ENCODE data around the gene LZTR1.
"Not testable (repeated sequence)": the region's sequence is repeated elsewhere in the genome, so short reads cannot be mapped to it uniquely, and the experiment has no call there.

LZTR1 gene

GRCh38 chr22:21009208-21009607 lies 27.1 kb downstream of the LZTR1 start:
- not testable (repeated sequence) for H3K27ac ChIP-seq (ENCODE audit: low read depth, low read length); H3K27me3 ChIP-seq (ENCODE audit: control insufficient read depth in 1 of 2, insufficient read depth in 2 of 2, low read length in 2 of 2); H3K36me3 ChIP-seq (ENCODE audit: control insufficient read depth in 1 of 2, insufficient read depth in 2 of 2, low read length in 2 of 2); H3K4me1 ChIP-seq (ENCODE audit: control insufficient read depth in 1 of 2, insufficient read depth in 2 of 2, low read length in 2 of 2); H3K9me3 ChIP-seq (ENCODE audit: control insufficient read depth in 1 of 2, low read length in 2 of 2); H3K4me3 ChIP-seq (ENCODE audit: low read depth in 1 of 2, low read length in 2 of 2); H3K9ac ChIP-seq (ENCODE audit: low read depth in 1 of 2, low read length in 2 of 2)

DNA sequence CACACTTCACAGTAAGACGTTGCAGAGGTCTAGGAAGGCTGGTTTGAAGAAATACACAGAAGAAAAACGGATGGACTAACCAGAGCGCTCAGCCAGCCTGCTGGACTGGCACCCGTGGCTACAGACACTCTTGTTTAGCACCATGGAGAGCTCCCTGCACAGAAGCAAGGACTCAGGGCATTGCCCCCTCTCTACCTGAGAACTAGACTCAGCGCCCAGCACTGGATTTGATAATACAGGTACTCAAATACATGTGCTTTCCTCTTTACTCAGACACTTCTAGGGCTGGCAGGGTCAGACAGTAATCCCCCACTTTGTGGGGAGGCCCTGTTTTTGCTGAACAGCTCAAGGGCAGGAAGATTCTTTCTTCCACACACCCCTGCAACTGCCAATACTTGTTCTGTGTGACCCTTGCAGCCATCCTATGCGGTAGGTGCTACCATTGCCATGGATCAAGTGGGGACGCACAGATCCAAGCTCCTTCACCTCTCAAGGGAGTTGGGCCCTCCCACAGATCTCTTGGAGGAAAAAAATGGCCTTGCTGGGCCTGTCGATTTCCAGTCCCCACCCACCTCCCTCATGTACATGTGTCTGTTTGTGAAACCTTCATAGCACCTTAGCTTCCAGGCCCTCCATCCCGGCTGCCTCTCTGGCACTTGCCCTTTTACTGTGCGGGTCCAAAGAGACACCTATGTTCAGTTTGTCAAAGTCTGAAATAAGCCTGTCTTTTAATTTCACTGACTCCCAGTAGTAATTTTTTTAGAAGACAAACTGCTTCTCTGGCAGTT lies 27.7 kb downstream of the LZTR1 start:
- H3K4me3 ChIP-seq (ENCODE audit: low read depth in 1 of 2, low read length in 2 of 2): no peak overlapping the region
- no peak overlapping the region for H3K9ac ChIP-seq (ENCODE audit: low read depth in 1 of 2, low read length in 2 of 2)
- no peaks in the 10 kb centered on the region for H3K9me3 ChIP-seq (ENCODE audit: control insufficient read depth in 1 of 2, low read length in 2 of 2)
- no peaks in the 10 kb centered on the region for H3K27me3 ChIP-seq (ENCODE audit: control insufficient read depth in 1 of 2, insufficient read depth in 2 of 2, low read length in 2 of 2)
- H3K4me1 ChIP-seq (ENCODE audit: control insufficient read depth in 1 of 2, insufficient read depth in 2 of 2, low read length in 2 of 2): peaks cover 11 to 12% of the 10 kb centered on the region in 2 donors
- H3K27ac ChIP-seq (ENCODE audit: low read depth, low read length): no peak overlapping the region
- H3K36me3 ChIP-seq (ENCODE audit: control insufficient read depth in 1 of 2, insufficient read depth in 2 of 2, low read length in 2 of 2): no peaks in the 10 kb centered on the region

DNA sequence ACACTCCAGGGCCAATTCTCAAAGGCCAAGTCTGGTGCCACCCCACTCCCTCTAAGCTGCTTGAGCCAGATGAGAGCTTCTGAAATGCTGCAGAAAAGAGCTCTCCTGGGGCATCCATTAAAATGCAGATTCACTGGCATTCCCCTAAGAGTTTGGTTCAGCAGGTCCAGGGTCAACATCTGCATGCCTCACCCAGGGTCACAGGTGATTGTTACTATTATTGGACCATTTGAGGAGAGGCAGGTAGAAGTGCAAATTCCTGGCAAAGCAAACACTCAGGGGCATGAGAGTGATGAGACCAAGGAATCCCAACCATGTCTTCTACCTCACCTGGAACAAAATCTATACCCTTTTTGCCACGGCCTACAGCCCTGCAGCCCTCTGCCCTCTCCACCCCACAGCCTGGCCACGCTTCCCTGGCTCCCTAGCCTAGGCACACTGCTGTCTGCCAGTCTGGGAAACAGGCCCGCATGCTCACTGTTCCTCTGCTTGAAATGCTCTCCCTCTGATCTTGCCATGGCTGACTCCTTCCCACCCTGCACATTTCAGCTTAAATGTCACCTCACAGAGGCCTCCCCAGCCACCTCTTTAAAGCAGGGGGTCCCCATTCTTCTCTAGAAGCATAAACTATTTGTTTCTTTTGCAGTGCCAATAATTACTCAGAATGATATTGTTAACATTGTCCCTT lies 28.5 kb downstream of the LZTR1 start:
- H3K36me3 ChIP-seq (ENCODE audit: control insufficient read depth in 1 of 2, insufficient read depth in 2 of 2, low read length in 2 of 2): no peaks in the 10 kb centered on the region
- no peaks in the 10 kb centered on the region for H3K9me3 ChIP-seq (ENCODE audit: control insufficient read depth in 1 of 2, low read length in 2 of 2)
- H3K27ac ChIP-seq (ENCODE audit: low read depth, low read length): no peak overlapping the region
- no peak overlapping the region for H3K9ac ChIP-seq (ENCODE audit: low read depth in 1 of 2, low read length in 2 of 2)
- H3K4me1 ChIP-seq (ENCODE audit: control insufficient read depth in 1 of 2, insufficient read depth in 2 of 2, low read length in 2 of 2): peaks cover 12 to 19% of the 10 kb centered on the region in 2 donors
- H3K27me3 ChIP-seq (ENCODE audit: control insufficient read depth in 1 of 2, insufficient read depth in 2 of 2, low read length in 2 of 2): no peaks in the 10 kb centered on the region
- no peak overlapping the region for H3K4me3 ChIP-seq (ENCODE audit: low read depth in 1 of 2, low read length in 2 of 2)

DNA sequence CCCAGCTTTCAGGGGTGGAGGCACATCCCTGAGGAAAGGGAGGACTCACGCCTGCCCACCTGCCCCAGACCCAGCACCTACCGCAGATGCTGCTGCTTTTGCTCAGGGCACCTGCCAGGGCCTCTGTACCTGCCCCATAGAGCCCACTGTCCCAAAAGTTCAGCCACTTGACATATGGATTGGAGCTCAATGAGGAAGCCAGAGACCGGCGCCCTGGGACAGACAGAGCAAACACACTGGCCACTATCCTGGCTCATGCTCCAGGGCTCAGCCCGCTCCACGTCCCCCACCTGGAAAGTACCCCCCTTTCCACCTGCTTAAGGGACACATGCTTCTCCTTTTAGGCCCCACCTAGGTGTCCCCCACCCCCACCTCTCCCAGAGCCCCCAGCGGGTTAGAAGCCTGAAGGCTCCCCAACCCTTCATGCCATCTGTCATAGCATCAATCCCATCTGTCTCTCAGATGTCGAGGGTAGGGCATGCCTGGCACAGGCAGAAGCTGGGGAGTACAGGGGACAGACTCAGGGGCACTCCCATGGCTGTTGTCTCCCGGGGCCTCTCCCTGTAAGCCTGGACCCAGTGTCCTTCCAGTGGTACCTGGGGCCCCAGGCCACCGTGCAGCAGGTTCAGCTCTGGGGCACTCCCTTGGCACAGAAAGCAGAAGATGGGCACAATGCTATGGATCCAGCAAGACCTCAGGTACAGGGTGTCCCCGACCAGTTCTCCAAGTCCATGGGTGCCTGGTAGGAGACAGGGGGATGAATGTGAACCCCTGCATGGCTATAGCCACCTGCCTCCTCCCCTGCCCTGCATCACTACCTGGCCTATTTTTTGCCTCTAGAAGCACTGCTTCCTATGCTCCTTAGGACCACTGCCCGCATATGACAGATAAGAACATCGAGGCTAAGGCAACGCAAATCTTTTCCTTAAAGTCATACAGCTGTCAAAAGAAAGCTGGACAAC lies 30.6 kb downstream of the LZTR1 start:
- Histone ChIP-seq H3K27me3 (ENCODE audit: control insufficient read depth in 1 of 2, insufficient read depth in 2 of 2, low read length in 2 of 2) (no peaks in the 10 kb centered on the region), H3K36me3 (ENCODE audit: control insufficient read depth in 1 of 2, insufficient read depth in 2 of 2, low read length in 2 of 2) (no peaks in the 10 kb centered on the region), H3K9ac (ENCODE audit: low read depth in 1 of 2, low read length in 2 of 2) (no peak overlapping the region), H3K4me3 (ENCODE audit: low read depth in 1 of 2, low read length in 2 of 2) (no peak overlapping the region), H3K4me1 (ENCODE audit: control insufficient read depth in 1 of 2, insufficient read depth in 2 of 2, low read length in 2 of 2) (peaks cover 12 to 29% of the 10 kb centered on the region in 2 donors), H3K9me3 (ENCODE audit: control insufficient read depth in 1 of 2, low read length in 2 of 2) (no peaks in the 10 kb centered on the region), H3K27ac (ENCODE audit: low read depth, low read length) (no peak overlapping the region)

- Histone ChIP-seq H3K27ac (ENCODE audit: low read depth, low read length) (no peak overlapping the region), H3K4me3 (ENCODE audit: low read depth in 1 of 2, low read length in 2 of 2) (peak overlapping the region; percentile 42 to 54), H3K36me3 (ENCODE audit: control insufficient read depth in 1 of 2, insufficient read depth in 2 of 2, low read length in 2 of 2) (no peaks in the 10 kb centered on the region), H3K9ac (ENCODE audit: low read depth in 1 of 2, low read length in 2 of 2) (peak overlapping the region in 1 of 2 donors; percentile 34), H3K27me3 (ENCODE audit: control insufficient read depth in 1 of 2, insufficient read depth in 2 of 2, low read length in 2 of 2) (no peaks in the 10 kb centered on the region), H3K9me3 (ENCODE audit: control insufficient read depth in 1 of 2, low read length in 2 of 2) (no peaks in the 10 kb centered on the region), H3K4me1 (ENCODE audit: control insufficient read depth in 1 of 2, insufficient read depth in 2 of 2, low read length in 2 of 2) (peaks cover 12 to 29% of the 10 kb centered on the region in 2 donors)
These were observed 31.6 kb downstream of the LZTR1 start for GRCh38 chr22:21013657-21014201.

DNA sequence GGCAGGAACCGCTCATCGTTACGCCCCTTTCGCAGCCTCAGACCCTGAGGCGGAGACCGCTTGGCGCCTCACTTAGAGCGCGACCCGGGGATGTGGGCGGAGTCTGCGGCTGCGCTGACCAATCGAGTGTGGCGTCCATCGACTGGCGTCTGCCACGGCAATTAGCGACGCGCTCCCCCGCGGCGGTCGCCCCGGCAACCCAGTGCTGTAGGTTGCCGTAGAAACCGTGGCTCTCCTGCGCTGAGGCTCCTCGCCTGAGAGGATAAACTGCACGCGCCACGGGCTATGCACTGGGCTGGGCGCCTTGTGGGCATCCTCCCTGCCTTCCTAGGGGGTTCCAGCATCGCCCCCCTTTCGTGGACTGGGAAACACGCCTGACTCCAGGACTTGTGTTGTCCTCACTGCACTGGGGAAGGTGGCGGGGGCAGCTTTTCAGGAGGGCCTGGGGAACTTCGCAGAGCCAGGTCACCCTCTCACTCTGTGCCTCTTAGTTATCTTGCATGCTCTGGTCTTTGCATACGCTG lies 32.2 kb downstream of the LZTR1 start:
- Histone ChIP-seq H3K9me3 (ENCODE audit: control insufficient read depth in 1 of 2, low read length in 2 of 2) (no peaks in the 10 kb centered on the region), H3K27me3 (ENCODE audit: control insufficient read depth in 1 of 2, insufficient read depth in 2 of 2, low read length in 2 of 2) (no peaks in the 10 kb centered on the region), H3K4me3 (ENCODE audit: low read depth in 1 of 2, low read length in 2 of 2) (peak overlapping the region; percentile 42 to 54), H3K4me1 (ENCODE audit: control insufficient read depth in 1 of 2, insufficient read depth in 2 of 2, low read length in 2 of 2) (peaks cover 12 to 29% of the 10 kb centered on the region in 2 donors), H3K36me3 (ENCODE audit: control insufficient read depth in 1 of 2, insufficient read depth in 2 of 2, low read length in 2 of 2) (no peaks in the 10 kb centered on the region), H3K9ac (ENCODE audit: low read depth in 1 of 2, low read length in 2 of 2) (peak overlapping the region in 1 of 2 donors; percentile 34), H3K27ac (ENCODE audit: low read depth, low read length) (no peak overlapping the region)

GRCh38 chr22:21014726-21015465 lies 32.8 kb downstream of the LZTR1 start, which contains the start of gene P2RX6:
TSS of gene P2RX6 (plus strand) at chr22:21015165. CDS start at chr22:21015175, 10 bp downstream.
- no peak within 1 kb of the TSS for H3K27ac ChIP-seq (ENCODE audit: low read depth, low read length)
- peak within 1 kb of the TSS; percentile 42 to 54 for H3K4me3 ChIP-seq (ENCODE audit: low read depth in 1 of 2, low read length in 2 of 2)
- no peaks in the 10 kb centered on the region for H3K36me3 ChIP-seq (ENCODE audit: control insufficient read depth in 1 of 2, insufficient read depth in 2 of 2, low read length in 2 of 2)
- H3K4me1 ChIP-seq (ENCODE audit: control insufficient read depth in 1 of 2, insufficient read depth in 2 of 2, low read length in 2 of 2): peaks cover 12 to 29% of the 10 kb centered on the region in 2 donors
- H3K9me3 ChIP-seq (ENCODE audit: control insufficient read depth in 1 of 2, low read length in 2 of 2): no peaks in the 10 kb centered on the region
- H3K9ac ChIP-seq (ENCODE audit: low read depth in 1 of 2, low read length in 2 of 2): peak within 1 kb of the TSS in 1 of 2 donors; percentile 34
- H3K27me3 ChIP-seq (ENCODE audit: control insufficient read depth in 1 of 2, insufficient read depth in 2 of 2, low read length in 2 of 2): no peaks in the 10 kb centered on the region

GRCh38 chr22:21015466-21016006 lies 33.4 kb downstream of the LZTR1 start:
- H3K36me3 ChIP-seq (ENCODE audit: control insufficient read depth in 1 of 2, insufficient read depth in 2 of 2, low read length in 2 of 2): no peaks in the 10 kb centered on the region
- no peaks in the 10 kb centered on the region for H3K27me3 ChIP-seq (ENCODE audit: control insufficient read depth in 1 of 2, insufficient read depth in 2 of 2, low read length in 2 of 2)
- peaks cover 12 to 29% of the 10 kb centered on the region in 2 donors for H3K4me1 ChIP-seq (ENCODE audit: control insufficient read depth in 1 of 2, insufficient read depth in 2 of 2, low read length in 2 of 2)
- H3K4me3 ChIP-seq (ENCODE audit: low read depth in 1 of 2, low read length in 2 of 2): no peak overlapping the region
- no peaks in the 10 kb centered on the region for H3K9me3 ChIP-seq (ENCODE audit: control insufficient read depth in 1 of 2, low read length in 2 of 2)
- no peak overlapping the region for H3K27ac ChIP-seq (ENCODE audit: low read depth, low read length)
- H3K9ac ChIP-seq (ENCODE audit: low read depth in 1 of 2, low read length in 2 of 2): no peak overlapping the region
